GM19239 (cell line): ENCODE data around the gene SH3RF3.
A peak's percentile ranks its signal among the peaks of the same experiment; 100 is the strongest.

Experiments
- DNase-seq: peaks from one replicate; pipeline ENCODE4 v3.0.0; 2011; ENCODE audit warnings: low spot score; ENCODE audit not compliant: insufficient read length
- FAIRE-seq: peaks from 2 replicates; lab custom pipeline; 2011; peaks lifted over from hg19 to GRCh38; lab: Jason Lieb, UNC

Gene SH3RF3

GRCh38 chr2:109466674-109467575 lies 337.9 kb downstream of the SH3RF3 start:
- FAIRE-seq (no peak), DNase-seq (no peak)

GRCh38 chr2:109467701-109468100 lies 338.7 kb downstream of the SH3RF3 start:
- FAIRE-seq = no peak

GRCh38 chr2:109468893-109469292 lies 339.9 kb downstream of the SH3RF3 start:
- FAIRE-seq = no peak
- no peak for DNase-seq

More at GRCh38 chr2:109467701-109468100, 338.7 kb downstream of the SH3RF3 start:
- no peak for DNase-seq

- FAIRE-seq = no peak
- DNase-seq = no peak
These were observed 342.7 kb downstream of the SH3RF3 start for GRCh38 chr2:109471658-109472057.

GRCh38 chr2:109472331-109472959 lies 343.4 kb downstream of the SH3RF3 start:
- DNase-seq (no peak), FAIRE-seq (no peak)

- DNase-seq (no peak), FAIRE-seq (no peak)
These were observed 344.0 kb downstream of the SH3RF3 start for GRCh38 chr2:109472974-109473373.

- FAIRE-seq = no peak
- no peak for DNase-seq
These were observed 344.8 kb downstream of the SH3RF3 start for GRCh38 chr2:109473616-109474318.

GRCh38 chr2:109474319-109474825 lies 345.4 kb downstream of the SH3RF3 start:
- no peak for FAIRE-seq

GRCh38 chr2:109475531-109476210 lies 346.7 kb downstream of the SH3RF3 start:
- FAIRE-seq = peak; percentile 4
- no peak for DNase-seq

More at GRCh38 chr2:109474319-109474825, 345.4 kb downstream of the SH3RF3 start:
- DNase-seq = no peak

GRCh38 chr2:109476641-109477441 lies 347.8 kb downstream of the SH3RF3 start:
- DNase-seq (no peak), FAIRE-seq (no peak)

- DNase-seq (no peak), FAIRE-seq (no peak)
These were observed 350.0 kb downstream of the SH3RF3 start for GRCh38 chr2:109478906-109479493.

- DNase-seq = no peak
- FAIRE-seq = no peak
These were observed 350.8 kb downstream of the SH3RF3 start for GRCh38 chr2:109479804-109480203.

- no peak for FAIRE-seq
- DNase-seq = no peak
These were observed 351.6 kb downstream of the SH3RF3 start for GRCh38 chr2:109480486-109481195.

- no peak for DNase-seq
- no peak for FAIRE-seq
These were observed 352.2 kb downstream of the SH3RF3 start for GRCh38 chr2:109481196-109481555.

GRCh38 chr2:109481599-109481998 lies 352.6 kb downstream of the SH3RF3 start:
- DNase-seq (no peak), FAIRE-seq (no peak)

- DNase-seq = no peak
- FAIRE-seq = no peak
These were observed 353.4 kb downstream of the SH3RF3 start for GRCh38 chr2:109482361-109482861.

GRCh38 chr2:109486711-109487535 lies 357.9 kb downstream of the SH3RF3 start:
- FAIRE-seq (no peak), DNase-seq (no peak)
